Transverse colon (tissue), 3 donors: ENCODE data around the gene ZG16B.

Source experiments
- CTCF ChIP-seq, 5 experiments: fragments of 200-600 bp in 3 of 5; fragments of 450-650 bp in 2 of 5; sonication (generic) in 3 of 5; IDR thresholded peaks; 1 replicate in 2 of 5; 2 replicates in 3 of 5; pipeline ENCODE4 v1.5.1; 2016 to 2017; ENCODE audit warnings: antibody characterized with exemption in 5 of 5, inconsistent platforms in 3 of 5, mild to moderate bottlenecking in 2 of 5, moderate library complexity in 1 of 5
- POLR2A ChIP-seq: fragments of 450-650 bp; IDR thresholded peaks from one replicate; pipeline ENCODE4 v1.6.1; 2016; ENCODE audit warnings: antibody characterized with exemption, mild to moderate bottlenecking, moderate library complexity

- TF ChIP-seq CTCF (IDR thresholded peaks at IDR 0.05) (no peak), POLR2A (no peak)
These were observed 222 bp downstream of the ZG16B start for GRCh38 chr16:2830355-2830695.
